NOMO-1 (cell line): ENCODE results near the gene OR2M2.

Source experiments
- DNase-seq, 2 experiments: peaks; one replicate each; lab custom pipeline; 2025; ENCODE audit not compliant: unreplicated experiment in 2 of 2; lab: John Stamatoyannopoulos, UW

The OR2M2 gene

GRCh38 chr1:248174521-248174920 lies at the start of gene OR2M2:
TSS of gene OR2M2 (plus strand) at chr1:248174821. CDS start at chr1:248179986, 5,165 bp downstream.
- no peak for DNase-seq

- no peak for DNase-seq
Observed at GRCh38 chr1:248127653-248128052, 47.0 kb upstream of the OR2M2 start.

- DNase-seq: no peak
Observed at GRCh38 chr1:248136811-248137210, 37.8 kb upstream of the OR2M2 start.

- no peak for DNase-seq
Observed at GRCh38 chr1:248140846-248141245, 33.8 kb upstream of the OR2M2 start.

- DNase-seq: no peak
Observed at GRCh38 chr1:248143311-248143710, 31.3 kb upstream of the OR2M2 start.

GRCh38 chr1:248144513-248145198 lies 30.0 kb upstream of the OR2M2 start, which contains the start of gene OR2M5:
TSS of gene OR2M5 (plus strand) at chr1:248145148. CDS start at chr1:248145148, 0 bp downstream.
- DNase-seq: no peak

- DNase-seq: no peak
Observed at GRCh38 chr1:248152056-248152827, 22.4 kb upstream of the OR2M2 start.

GRCh38 chr1:248155927-248156326 lies 18.7 kb upstream of the OR2M2 start:
- no peak for DNase-seq

- no peak for DNase-seq
Observed at GRCh38 chr1:248158758-248159157, 15.9 kb upstream of the OR2M2 start.

GRCh38 chr1:248164031-248164430 lies 10.6 kb upstream of the OR2M2 start:
- DNase-seq: no peak

GRCh38 chr1:248165186-248165585 lies 9.4 kb upstream of the OR2M2 start:
- DNase-seq: no peak

- DNase-seq: no peak
Observed at GRCh38 chr1:248183996-248184395, 9.4 kb downstream of the OR2M2 start.

GRCh38 chr1:248187363-248187762 lies 12.7 kb downstream of the OR2M2 start:
- no peak for DNase-seq

GRCh38 chr1:248189026-248189425 lies 14.4 kb downstream of the OR2M2 start:
- DNase-seq: no peak

GRCh38 chr1:248194117-248194516 lies 19.5 kb downstream of the OR2M2 start:
- no peak for DNase-seq

- DNase-seq: no peak
Observed at GRCh38 chr1:248196965-248197364, 22.3 kb downstream of the OR2M2 start, which contains the start of gene OR2M3. TSS of gene OR2M3 (plus strand) at chr1:248197265. CDS start at chr1:248203068, 5,803 bp downstream.

- DNase-seq: no peak
Observed at GRCh38 chr1:248215880-248216279, 41.3 kb downstream of the OR2M2 start.

GRCh38 chr1:248225537-248225936 lies 50.9 kb downstream of the OR2M2 start:
- no peak for DNase-seq

- no peak for DNase-seq
Observed at GRCh38 chr1:248229360-248229908, 54.8 kb downstream of the OR2M2 start.
